ENCODE results near the gene RHNO1.
"Not testable (repeated sequence)": the region's sequence is repeated elsewhere in the genome, so short reads cannot be mapped to it uniquely, and the experiment has no call there.

The RHNO1 gene

GRCh38 chr12:2858944-2859421 is 18.0 kb upstream of the RHNO1 start:
- DNase-seq (ENCODE audit: low spot score): no peak

- DNase-seq (ENCODE audit: low spot score): no peak
Measured at GRCh38 chr12:2860170-2860569, 16.9 kb upstream of the RHNO1 start.

GRCh38 chr12:2862876-2863275 is 14.1 kb upstream of the RHNO1 start:
- no peak for DNase-seq (ENCODE audit: low spot score)

GRCh38 chr12:2863402-2863801 is 13.6 kb upstream of the RHNO1 start:
- not testable (repeated sequence) for DNase-seq (ENCODE audit: low spot score)

GRCh38 chr12:2864198-2864597 is 12.8 kb upstream of the RHNO1 start:
- no peak for DNase-seq (ENCODE audit: low spot score)

GRCh38 chr12:2868986-2869632 is 7.9 kb upstream of the RHNO1 start:
- DNase-seq (ENCODE audit: low spot score): not testable (repeated sequence)

GRCh38 chr12:2876431-2877046 is 484 bp upstream of the RHNO1 start:
- peak; percentile 64 for DNase-seq (ENCODE audit: low spot score)

- peak; percentile 23 for DNase-seq (ENCODE audit: low spot score)
Measured at GRCh38 chr12:2877953-2878732, 1.1 kb downstream of the RHNO1 start.

- no peak for DNase-seq (ENCODE audit: low spot score)
Measured at GRCh38 chr12:2879853-2880252, 2.8 kb downstream of the RHNO1 start.

- no peak for DNase-seq (ENCODE audit: low spot score)
Measured at GRCh38 chr12:2884810-2885209, 7.8 kb downstream of the RHNO1 start.

GRCh38 chr12:2886768-2887450 is 9.9 kb downstream of the RHNO1 start:
- no peak for DNase-seq (ENCODE audit: low spot score)

- DNase-seq (ENCODE audit: low spot score): no peak
Measured at GRCh38 chr12:2890001-2890387, 13.0 kb downstream of the RHNO1 start.

GRCh38 chr12:2890388-2891239 is 13.6 kb downstream of the RHNO1 start, which contains the start of gene TULP3:
Gene TULP3, plus strand, starts transcription at chr12:2890891. Its CDS starts 57 bp downstream, at chr12:2890948.
- DNase-seq (ENCODE audit: low spot score): peak; percentile 97

- DNase-seq (ENCODE audit: low spot score): peak; percentile 77
Measured at GRCh38 chr12:2891240-2892053, 14.4 kb downstream of the RHNO1 start.

- no peak for DNase-seq (ENCODE audit: low spot score)
Measured at GRCh38 chr12:2892246-2892645, 15.2 kb downstream of the RHNO1 start.

GRCh38 chr12:2893007-2893406 is 16.0 kb downstream of the RHNO1 start:
- peak; percentile 84 for DNase-seq (ENCODE audit: low spot score)

GRCh38 chr12:2895051-2895451 is 18.0 kb downstream of the RHNO1 start:
- DNase-seq (ENCODE audit: low spot score): no peak

GRCh38 chr12:2895511-2895910 is 18.5 kb downstream of the RHNO1 start:
- no peak for DNase-seq (ENCODE audit: low spot score)

GRCh38 chr12:2897418-2897817 is 20.4 kb downstream of the RHNO1 start:
- DNase-seq (ENCODE audit: low spot score): no peak

GRCh38 chr12:2900642-2901041 is 23.6 kb downstream of the RHNO1 start:
- DNase-seq (ENCODE audit: low spot score): no peak

Data from RKO (cell line).